NCI-H146 (cell line): ENCODE measurements around the gene RAD1.

Experiments used
- DNase-seq: peaks from one replicate; lab custom pipeline; 2025; lab: John Stamatoyannopoulos, UW

The RAD1 gene

DNA sequence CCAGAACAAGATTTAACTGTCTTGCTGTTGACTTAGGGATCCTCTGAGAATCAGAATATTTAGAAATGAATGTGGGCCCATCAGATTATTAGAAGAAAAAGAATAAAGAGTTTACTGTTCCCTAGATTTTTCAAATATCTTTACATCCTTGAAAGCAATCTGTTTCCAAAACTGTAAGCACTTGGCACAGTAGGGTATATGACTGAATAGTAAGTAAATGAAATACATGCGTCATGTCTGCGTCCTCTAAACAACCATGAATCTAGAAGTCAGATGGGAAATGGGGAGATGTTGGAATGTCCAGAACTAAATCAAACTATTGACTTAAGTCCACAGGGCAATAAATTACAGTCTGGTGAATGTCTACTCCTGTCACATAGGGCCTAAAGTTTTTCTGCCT is 50.2 kb downstream of the RAD1 start:
- no peak for DNase-seq

GRCh38 chr5:34863946-34864345 is 51.4 kb downstream of the RAD1 start:
- no peak for DNase-seq

DNA sequence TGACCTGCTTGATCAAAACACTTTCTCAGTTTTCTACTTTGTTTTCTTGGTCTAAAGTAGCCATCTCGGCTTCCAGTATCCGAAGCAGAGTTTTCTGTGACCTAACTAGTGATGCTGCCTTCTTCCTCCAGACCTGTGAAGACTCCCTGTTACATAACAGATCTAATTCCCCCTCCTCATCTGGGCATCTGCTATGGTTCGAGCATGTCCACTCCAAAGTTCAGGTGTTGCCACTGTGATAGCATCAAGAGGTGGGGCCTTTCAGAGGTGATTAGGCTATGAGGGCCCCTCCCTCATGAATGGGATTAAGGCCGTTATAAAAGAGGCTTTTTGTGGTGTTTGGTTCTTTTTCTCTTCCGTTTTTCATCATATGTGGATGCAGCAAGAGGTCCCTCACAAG is 56.1 kb downstream of the RAD1 start:
- DNase-seq: no peak

DNA sequence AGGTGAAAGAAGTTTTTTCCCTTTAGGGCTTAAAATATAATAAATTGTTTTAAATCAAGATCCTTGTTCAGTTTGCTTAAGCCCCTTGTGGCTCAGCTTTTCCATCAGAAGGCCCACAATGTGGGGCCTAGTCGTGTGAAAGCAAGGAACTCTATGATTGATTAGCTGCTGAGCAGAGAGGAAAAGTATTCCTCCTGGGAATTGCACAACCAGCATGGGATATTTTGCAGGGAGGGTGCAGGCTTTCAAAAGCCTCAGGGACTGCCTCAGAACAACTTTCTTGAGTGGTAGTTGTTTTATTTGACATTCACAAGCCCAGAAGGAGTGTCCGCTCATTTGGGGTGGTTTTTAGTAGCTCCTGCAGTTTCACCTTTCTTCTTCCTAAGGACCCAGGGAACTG is 56.5 kb downstream of the RAD1 start:
- DNase-seq: no peak

DNA sequence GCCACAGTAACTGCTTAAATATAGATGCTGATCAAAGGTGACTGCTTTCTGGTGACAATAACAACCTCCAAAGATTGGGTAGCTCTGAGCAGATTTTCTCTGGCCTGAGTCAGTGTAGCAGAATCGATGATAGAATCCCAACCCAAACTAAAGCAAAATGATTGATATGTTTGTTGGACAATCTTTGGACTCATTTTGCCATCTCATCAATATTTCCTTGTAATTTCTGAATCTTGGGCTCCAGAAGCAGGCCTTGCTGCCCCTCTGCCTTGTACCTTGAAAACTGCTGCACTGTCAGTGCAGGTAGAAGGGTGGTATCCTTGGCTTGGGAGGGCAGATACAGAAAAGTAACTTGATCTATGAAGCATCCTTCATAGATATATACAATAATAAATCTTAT is 57.4 kb downstream of the RAD1 start:
- DNase-seq: no peak

- no peak for DNase-seq
Measured at GRCh38 chr5:34857161-34857560, 58.1 kb downstream of the RAD1 start.
